ENCODE data around the gene TPRG1. TPM values are rescaled to one million over a fixed set of nuclear protein-coding genes. Genes with fewer than 3 reads are reported as not detected.
A peak's percentile ranks its signal among the peaks of the same experiment; 100 is the strongest.

TPRG1 gene
- total RNA-seq, 1 donor from 2014 or later = 13.6 TPM

GRCh38 chr3:189249987-189250386, 78.2 kb downstream of the TPRG1 start:
- no peak overlapping the region for H3K27ac Mint-ChIP-seq
- intact Hi-C loops (cut with micrococcal nuclease) = no loop called here
- DNase-seq (ENCODE audit: low spot score) = no peak
- H3K9me3 Mint-ChIP-seq = peaks cover 9% of the 10 kb centered on the region
- no peaks in the 10 kb centered on the region for H3K36me3 Mint-ChIP-seq (ENCODE audit: low read depth)
- H3K4me1 Mint-ChIP-seq (ENCODE audit: low read depth) = no peaks in the 10 kb centered on the region
- H3K27me3 Mint-ChIP-seq (ENCODE audit: insufficient read depth) = peaks cover 5% of the 10 kb centered on the region
- no peak overlapping the region for H3K4me3 Mint-ChIP-seq

GRCh38 chr3:189258261-189258660, 86.5 kb downstream of the TPRG1 start:
- Mint-ChIP-seq H3K4me3 (no peak overlapping the region), H3K27me3 (ENCODE audit: insufficient read depth) (peaks cover 1% of the 10 kb centered on the region), H3K9me3 (peaks cover 8% of the 10 kb centered on the region), H3K4me1 (ENCODE audit: low read depth) (no peaks in the 10 kb centered on the region), H3K36me3 (ENCODE audit: low read depth) (no peaks in the 10 kb centered on the region), H3K27ac (no peak overlapping the region)
- no peak for DNase-seq (ENCODE audit: low spot score)
- intact Hi-C loops (cut with micrococcal nuclease) = no loop called here

- Mint-ChIP-seq H3K27me3 (ENCODE audit: insufficient read depth) (peaks cover 1% of the 10 kb centered on the region), H3K36me3 (ENCODE audit: low read depth) (no peaks in the 10 kb centered on the region), H3K4me1 (ENCODE audit: low read depth) (no peaks in the 10 kb centered on the region), H3K4me3 (no peak overlapping the region), H3K9me3 (no peaks in the 10 kb centered on the region), H3K27ac (no peak overlapping the region)
- DNase-seq (ENCODE audit: low spot score) = no peak
- intact Hi-C loops (cut with micrococcal nuclease) = no loop called here
These were observed 89.1 kb downstream of the TPRG1 start for GRCh38 chr3:189260556-189261493.

GRCh38 chr3:189262746-189263145, 91.0 kb downstream of the TPRG1 start:
- Mint-ChIP-seq H3K4me1 (ENCODE audit: low read depth) (no peaks in the 10 kb centered on the region), H3K4me3 (no peak overlapping the region)
- intact Hi-C loops (cut with micrococcal nuclease) = no loop called here

GRCh38 chr3:189267981-189268613, 96.3 kb downstream of the TPRG1 start:
- Mint-ChIP-seq H3K27ac (no peak overlapping the region), H3K4me1 (ENCODE audit: low read depth) (peaks cover 7% of the 10 kb centered on the region), H3K36me3 (ENCODE audit: low read depth) (no peaks in the 10 kb centered on the region), H3K9me3 (no peaks in the 10 kb centered on the region), H3K4me3 (no peak overlapping the region), H3K27me3 (ENCODE audit: insufficient read depth) (no peaks in the 10 kb centered on the region)
- no peak for DNase-seq (ENCODE audit: low spot score)
- intact Hi-C loops (cut with micrococcal nuclease) = no loop called here

More at GRCh38 chr3:189262746-189263145, 91.0 kb downstream of the TPRG1 start:
- Mint-ChIP-seq H3K36me3 (ENCODE audit: low read depth) (no peaks in the 10 kb centered on the region), H3K9me3 (no peaks in the 10 kb centered on the region), H3K27me3 (ENCODE audit: insufficient read depth) (no peaks in the 10 kb centered on the region), H3K27ac (no peak overlapping the region)
- DNase-seq (ENCODE audit: low spot score) = no peak

GRCh38 chr3:189269365-189269764, 97.6 kb downstream of the TPRG1 start:
- Mint-ChIP-seq H3K4me3 (no peak overlapping the region), H3K9me3 (no peaks in the 10 kb centered on the region), H3K27me3 (ENCODE audit: insufficient read depth) (no peaks in the 10 kb centered on the region), H3K36me3 (ENCODE audit: low read depth) (no peaks in the 10 kb centered on the region), H3K27ac (no peak overlapping the region), H3K4me1 (ENCODE audit: low read depth) (peaks cover 15% of the 10 kb centered on the region)
- intact Hi-C loops (cut with micrococcal nuclease) = no loop called here
- no peak for DNase-seq (ENCODE audit: low spot score)

- peaks cover 2% of the 10 kb centered on the region for H3K36me3 Mint-ChIP-seq (ENCODE audit: low read depth)
- intact Hi-C loops (cut with micrococcal nuclease) = loop anchor here (1.0 to 5.0 kb wide), 5 partner anchors 54 to 678 kb away; partner anchors contain the start of gene TP63
- peak; percentile 7 for DNase-seq (ENCODE audit: low spot score)
- H3K27me3 Mint-ChIP-seq (ENCODE audit: insufficient read depth) = no peaks in the 10 kb centered on the region
- no peak overlapping the region for H3K27ac Mint-ChIP-seq
- no peaks in the 10 kb centered on the region for H3K9me3 Mint-ChIP-seq
- H3K4me1 Mint-ChIP-seq (ENCODE audit: low read depth) = peaks cover 15% of the 10 kb centered on the region
- H3K4me3 Mint-ChIP-seq = no peak overlapping the region
These were observed 98.6 kb downstream of the TPRG1 start for GRCh38 chr3:189270248-189270832.

- intact Hi-C loops (cut with micrococcal nuclease) = loop anchor here (5.0 kb wide), 2 partner anchors 120 to 360 kb away; partner anchors contain the start of gene TP63
- Mint-ChIP-seq H3K36me3 (ENCODE audit: low read depth) (peaks cover 9% of the 10 kb centered on the region), H3K4me1 (ENCODE audit: low read depth) (peaks cover 29% of the 10 kb centered on the region), H3K9me3 (peaks cover 5% of the 10 kb centered on the region), H3K4me3 (no peak overlapping the region), H3K27ac (peak overlapping the region; percentile 20), H3K27me3 (ENCODE audit: insufficient read depth) (no peaks in the 10 kb centered on the region)
- DNase-seq (ENCODE audit: low spot score) = no peak
These were observed 100.8 kb downstream of the TPRG1 start for GRCh38 chr3:189272500-189273119.

GRCh38 chr3:189273736-189274135, 102.0 kb downstream of the TPRG1 start:
- Mint-ChIP-seq H3K4me3 (no peak overlapping the region), H3K4me1 (ENCODE audit: low read depth) (peaks cover 39% of the 10 kb centered on the region), H3K36me3 (ENCODE audit: low read depth) (peaks cover 11% of the 10 kb centered on the region), H3K27ac (peak overlapping the region; percentile 41), H3K9me3 (peaks cover 9% of the 10 kb centered on the region), H3K27me3 (ENCODE audit: insufficient read depth) (no peaks in the 10 kb centered on the region)
- intact Hi-C loops (cut with micrococcal nuclease) = loop anchor here (5.0 kb wide), 2 partner anchors 119 to 359 kb away; partner anchors contain the start of gene TP63
- no peak for DNase-seq (ENCODE audit: low spot score)

GRCh38 chr3:189275182-189275581, 103.4 kb downstream of the TPRG1 start:
- H3K27me3 Mint-ChIP-seq (ENCODE audit: insufficient read depth) = no peaks in the 10 kb centered on the region

GRCh38 chr3:189275852-189276251, 104.1 kb downstream of the TPRG1 start:
- Mint-ChIP-seq H3K27ac (no peak overlapping the region), H3K4me3 (no peak overlapping the region), H3K36me3 (ENCODE audit: low read depth) (peaks cover 12% of the 10 kb centered on the region), H3K4me1 (ENCODE audit: low read depth) (peaks cover 42% of the 10 kb centered on the region), H3K9me3 (peaks cover 16% of the 10 kb centered on the region), H3K27me3 (ENCODE audit: insufficient read depth) (no peaks in the 10 kb centered on the region)
- intact Hi-C loops (cut with micrococcal nuclease) = no loop called here
- DNase-seq (ENCODE audit: low spot score) = no peak

More at GRCh38 chr3:189275182-189275581, 103.4 kb downstream of the TPRG1 start:
- Mint-ChIP-seq H3K27ac (no peak overlapping the region), H3K9me3 (peaks cover 16% of the 10 kb centered on the region), H3K4me3 (no peak overlapping the region), H3K4me1 (ENCODE audit: low read depth) (peaks cover 42% of the 10 kb centered on the region), H3K36me3 (ENCODE audit: low read depth) (peaks cover 12% of the 10 kb centered on the region)
- DNase-seq (ENCODE audit: low spot score) = no peak
- intact Hi-C loops (cut with micrococcal nuclease) = no loop called here

- peaks cover 12% of the 10 kb centered on the region for H3K36me3 Mint-ChIP-seq (ENCODE audit: low read depth)
- no peak for DNase-seq (ENCODE audit: low spot score)
- H3K4me1 Mint-ChIP-seq (ENCODE audit: low read depth) = peaks cover 42% of the 10 kb centered on the region
- no peaks in the 10 kb centered on the region for H3K27me3 Mint-ChIP-seq (ENCODE audit: insufficient read depth)
- peaks cover 16% of the 10 kb centered on the region for H3K9me3 Mint-ChIP-seq
- no peak overlapping the region for H3K27ac Mint-ChIP-seq
- intact Hi-C loops (cut with micrococcal nuclease) = no loop called here
- H3K4me3 Mint-ChIP-seq = no peak overlapping the region
These were observed 104.9 kb downstream of the TPRG1 start for GRCh38 chr3:189276444-189277219.
